Fibroblast of upper back skin (primary cell): ENCODE measurements around the gene CNNM2.
"Not testable (repeated sequence)": the region's sequence is repeated elsewhere in the genome, so short reads cannot be mapped to it uniquely, and the experiment has no call there.

ENCODE experiments used
- DNase-seq: peaks from one replicate; pipeline ENCODE4 v3.0.0-alpha.2; 2013

Gene CNNM2

DNA sequence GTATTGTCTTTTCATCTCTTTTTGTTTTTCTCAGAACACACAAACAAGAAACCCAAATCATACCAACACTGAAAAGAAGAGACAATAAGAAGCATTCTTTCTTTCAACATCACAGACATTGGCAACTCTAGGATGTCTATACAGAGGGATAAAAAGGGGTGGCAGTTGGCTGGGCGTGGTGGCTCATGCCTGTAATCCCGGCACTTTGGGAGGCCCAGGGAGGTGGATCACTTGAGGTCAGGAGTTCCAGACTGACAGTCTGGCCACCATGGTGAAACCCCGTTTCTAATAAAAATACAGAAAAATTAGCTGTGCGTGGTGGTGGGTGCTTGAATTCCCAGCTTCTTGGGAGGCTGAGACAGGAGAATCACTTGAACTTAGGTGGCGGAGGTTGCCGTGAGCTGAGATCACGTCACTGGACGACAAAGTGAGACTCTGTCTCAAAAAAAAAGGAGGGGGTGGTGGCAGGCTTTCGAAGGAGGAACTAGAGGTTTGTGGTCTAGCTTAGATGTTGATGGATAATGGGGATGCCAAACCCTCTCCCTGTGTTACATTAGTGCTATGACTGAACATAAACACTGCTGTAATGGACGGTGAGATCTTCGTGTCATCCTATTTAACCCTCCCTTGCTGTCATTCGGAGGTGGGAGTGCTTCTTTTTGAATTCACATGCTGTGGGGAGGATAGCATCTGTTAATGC, 9.4 kb downstream of the CNNM2 start:
- no peak for DNase-seq

DNA sequence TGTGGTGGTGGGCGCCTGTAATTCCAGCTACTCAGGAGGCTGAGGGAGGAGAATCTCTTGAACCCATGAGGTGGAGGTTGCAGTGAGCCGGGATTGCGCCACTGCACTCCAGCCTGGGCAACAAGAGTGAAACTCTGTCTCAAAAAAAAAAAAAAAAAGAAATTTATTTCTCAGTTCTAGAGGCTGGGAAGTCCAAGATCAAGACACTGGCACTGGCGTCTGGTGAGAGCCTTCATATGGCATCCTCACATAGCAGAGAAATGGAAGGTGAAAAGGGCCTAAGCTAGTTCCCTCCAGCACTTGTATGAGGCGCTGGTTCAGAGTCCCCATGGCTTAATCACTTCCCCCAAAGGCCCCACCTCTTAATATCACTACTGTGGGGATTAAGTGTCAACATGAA, 10.3 kb downstream of the CNNM2 start:
- DNase-seq, result not testable (repeated sequence)

DNA sequence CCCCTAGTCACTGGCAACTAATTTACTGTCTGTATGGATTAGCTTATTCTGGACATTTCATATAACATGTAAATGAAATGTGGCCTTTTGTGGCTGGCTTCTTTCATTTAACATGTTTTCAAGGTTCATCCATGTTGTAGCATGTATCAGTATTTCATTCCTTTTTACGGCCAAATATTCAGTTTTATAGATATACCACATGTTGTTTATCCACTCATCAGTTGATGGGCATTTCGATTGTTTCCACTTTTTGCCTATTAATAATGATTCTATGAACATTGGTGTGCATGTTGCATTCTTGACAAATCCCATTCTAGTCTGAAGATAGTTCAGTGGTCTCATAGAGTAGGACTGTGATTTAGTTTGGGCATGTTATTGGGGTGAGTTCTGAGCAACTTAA, 12.6 kb downstream of the CNNM2 start:
- no peak for DNase-seq

DNA sequence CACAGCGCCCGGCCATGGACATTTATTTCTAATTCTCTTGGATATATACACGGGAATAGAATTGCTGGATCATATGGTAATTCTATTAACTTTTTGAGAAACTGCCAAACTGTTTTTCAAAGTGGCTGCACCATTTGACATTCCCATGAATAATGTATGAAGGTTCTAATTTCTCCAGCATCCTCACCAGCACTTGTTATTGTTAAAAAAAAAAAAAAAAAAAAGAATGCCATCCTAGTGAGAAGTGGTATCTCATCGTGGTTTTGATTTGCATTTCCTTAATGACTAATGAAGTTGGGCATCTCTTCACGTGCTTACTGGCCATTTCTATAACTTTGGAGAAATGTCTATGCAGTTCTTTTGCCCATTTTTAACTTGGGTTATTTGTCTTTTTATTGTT, 13.5 kb downstream of the CNNM2 start:
- DNase-seq, result no peak

DNA sequence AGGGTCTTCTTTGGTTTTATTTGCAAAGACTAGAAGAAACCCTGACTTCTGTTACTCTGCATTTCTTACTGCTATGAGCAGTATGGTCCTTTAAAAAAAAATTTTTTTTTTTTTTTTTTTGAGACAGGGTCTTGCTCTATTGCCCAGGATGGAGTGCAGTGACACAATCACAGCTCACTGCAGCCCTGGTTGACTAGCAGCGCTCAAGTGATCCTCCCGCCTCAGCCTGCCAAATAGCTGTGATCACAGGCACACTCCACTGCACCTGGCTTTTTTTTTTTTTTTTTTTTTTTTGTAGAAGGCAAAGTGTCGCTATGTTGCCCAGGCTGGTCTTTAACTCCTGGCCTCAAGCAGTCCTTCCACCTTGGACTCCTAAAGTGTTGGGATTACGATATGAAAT, 17.4 kb downstream of the CNNM2 start:
- DNase-seq, result no peak

DNA sequence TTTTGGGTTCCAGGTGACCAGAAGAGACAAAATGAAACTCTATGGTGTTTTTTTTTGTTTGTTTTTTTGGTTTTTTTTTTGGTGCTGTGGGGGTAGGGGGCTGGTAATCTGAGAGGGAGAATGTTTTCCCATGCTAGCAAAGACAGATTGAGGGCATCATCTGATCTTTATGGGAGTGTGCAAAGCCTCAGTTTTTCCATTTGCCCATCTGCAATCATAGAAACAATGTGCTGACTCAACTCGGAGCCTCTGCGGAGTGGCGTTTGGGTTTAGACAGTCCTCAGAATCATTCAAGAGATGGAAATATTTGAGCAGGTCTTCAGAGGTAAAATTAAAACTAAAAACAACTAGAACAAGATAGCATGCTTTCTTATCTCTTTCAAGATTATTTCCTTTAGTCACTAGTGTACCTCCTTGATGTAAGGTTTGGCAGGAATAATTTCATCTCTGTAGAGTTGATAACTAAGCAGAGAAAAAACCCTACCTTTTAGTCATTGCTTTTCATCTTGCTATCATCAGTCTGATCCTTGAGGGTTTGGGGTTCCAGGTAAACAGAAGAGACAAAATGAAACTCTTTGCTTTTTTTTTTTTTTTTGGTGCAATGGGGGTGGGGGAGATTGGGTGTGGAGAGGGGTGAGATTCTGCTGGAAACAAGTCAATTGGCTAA, 18.0 kb downstream of the CNNM2 start:
- DNase-seq, result no peak

DNA sequence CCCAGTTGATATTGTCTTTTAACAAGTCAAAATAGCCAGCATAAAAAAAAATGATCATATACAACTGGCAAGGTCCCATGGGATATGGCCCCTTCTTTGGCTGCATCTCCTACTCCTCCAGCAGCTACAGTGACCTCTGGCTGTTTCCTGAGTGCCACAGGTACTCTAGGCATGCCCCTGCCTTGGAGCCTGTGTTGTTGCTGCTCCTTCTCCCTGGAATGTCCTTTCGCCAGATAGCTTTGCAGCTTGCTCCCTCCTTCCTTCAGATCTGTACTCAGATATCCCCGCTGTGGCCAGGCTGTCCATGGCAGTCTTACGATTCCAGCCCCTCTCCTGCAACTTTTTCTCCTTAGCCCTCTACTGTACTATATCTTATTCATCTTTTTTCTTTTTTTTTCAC, 23.3 kb downstream of the CNNM2 start:
- no peak for DNase-seq

DNA sequence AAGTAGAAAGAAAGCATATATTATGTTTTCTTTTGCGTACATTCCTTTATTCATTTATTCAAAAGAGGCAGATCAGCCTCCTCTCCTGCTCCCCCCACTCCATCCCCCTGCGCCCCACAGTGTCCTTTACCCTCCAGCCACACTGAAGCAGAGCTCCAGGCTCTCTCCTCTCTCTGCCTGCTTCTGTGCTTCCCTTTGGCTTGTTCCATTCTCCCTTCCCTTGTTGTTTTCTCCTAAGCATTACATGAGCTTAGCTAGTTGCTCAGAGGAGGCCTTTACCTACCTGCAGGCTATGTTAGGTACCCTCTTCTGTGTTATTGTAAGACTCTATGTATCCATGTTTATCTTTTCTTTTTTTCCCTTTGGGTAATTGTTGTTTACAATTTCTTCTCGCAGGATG, 27.4 kb downstream of the CNNM2 start:
- DNase-seq, result no peak

DNA sequence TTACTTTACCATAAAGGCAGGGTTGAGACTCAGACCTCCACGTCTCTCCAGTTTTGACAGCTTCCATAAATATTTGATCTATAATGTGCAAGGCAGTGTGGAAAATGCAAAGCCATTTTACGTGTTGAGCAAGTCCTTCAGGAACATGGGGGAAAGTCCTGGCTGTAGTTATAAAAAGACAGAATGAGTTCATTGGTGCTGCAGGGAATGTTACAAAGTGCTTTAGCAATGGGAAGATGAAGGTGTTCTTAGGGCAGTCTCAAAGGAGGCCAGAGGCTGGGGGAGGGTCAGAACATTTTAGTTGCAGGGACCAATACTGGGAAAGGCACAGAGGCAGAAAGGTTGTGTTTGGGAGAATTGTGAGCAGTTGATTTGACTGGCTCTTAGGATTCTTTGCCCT, 27.9 kb downstream of the CNNM2 start:
- DNase-seq, result no peak

DNA sequence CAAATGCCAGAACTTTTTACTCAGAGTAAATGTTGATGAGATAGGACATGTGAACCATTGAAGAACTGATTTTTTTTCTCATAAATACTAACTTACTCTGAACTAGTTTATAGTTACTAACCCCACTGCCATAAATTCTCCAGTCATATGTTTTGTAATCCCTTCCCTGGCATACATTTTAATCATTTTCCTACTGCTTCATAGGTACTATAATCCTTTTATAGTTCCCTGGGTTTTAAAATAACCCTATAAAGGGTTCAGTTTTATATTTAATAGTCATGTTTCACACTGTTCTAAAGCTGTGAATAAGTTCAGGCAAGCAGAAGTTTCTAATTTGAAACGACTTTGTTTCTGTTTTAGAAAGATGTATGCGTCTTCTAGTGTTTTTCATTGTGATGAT, 28.9 kb downstream of the CNNM2 start:
- no peak for DNase-seq

DNA sequence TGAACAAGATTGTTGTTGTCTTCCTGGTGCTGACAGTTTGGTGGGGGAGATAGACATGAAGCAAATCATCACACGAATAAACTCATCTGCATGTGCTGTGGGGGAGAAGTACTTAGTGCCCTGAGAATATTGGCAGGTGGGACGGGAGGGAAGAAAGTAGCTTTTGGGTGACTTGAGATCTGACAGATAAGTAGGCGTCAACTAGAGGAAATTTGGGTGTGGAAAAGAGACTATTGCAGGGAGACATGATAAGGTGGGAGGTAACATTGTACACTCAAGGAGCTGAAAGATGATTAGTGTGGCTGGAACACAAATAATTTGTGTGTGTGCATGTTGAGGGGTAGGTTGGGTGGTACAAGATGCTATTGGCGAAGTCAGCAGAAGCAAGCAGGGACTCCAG, 30.1 kb downstream of the CNNM2 start:
- DNase-seq, result no peak

DNA sequence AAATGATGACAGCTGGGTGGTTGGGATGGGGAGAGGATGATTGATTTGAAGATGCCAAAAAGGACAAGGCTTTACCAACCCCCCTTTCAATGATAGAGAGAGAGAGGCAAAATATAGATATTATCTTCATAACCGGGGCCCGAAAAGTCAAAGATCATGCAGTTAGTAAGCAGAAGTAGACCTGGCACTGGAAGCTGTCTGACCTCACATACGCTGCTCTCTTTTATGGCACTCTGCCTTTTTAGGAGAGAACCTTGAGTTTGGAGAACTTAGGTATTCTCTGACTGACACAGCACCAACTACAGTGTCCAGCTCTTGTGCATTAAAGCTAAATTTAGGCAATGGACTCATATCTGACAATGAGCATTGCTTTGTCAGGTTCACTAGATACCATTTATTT, 30.7 kb downstream of the CNNM2 start:
- no peak for DNase-seq

DNA sequence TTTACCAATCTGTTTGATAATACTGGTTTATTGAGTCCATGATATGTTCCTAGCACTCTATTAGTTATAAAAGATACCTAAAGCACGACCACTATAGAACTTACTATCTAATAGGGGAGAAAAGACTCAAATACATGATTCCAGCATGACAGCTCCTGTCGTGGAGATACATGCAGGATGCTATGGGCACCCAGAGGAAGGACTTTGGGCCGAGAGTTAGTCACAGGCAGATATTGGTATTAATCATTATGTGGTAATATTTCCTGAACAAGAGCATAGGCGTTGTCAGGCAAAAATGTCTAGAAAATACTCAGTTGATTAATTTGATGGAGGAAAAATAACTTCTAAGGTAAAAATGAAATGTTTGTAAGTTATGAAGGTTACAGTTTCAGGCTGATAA, 31.8 kb downstream of the CNNM2 start:
- DNase-seq, result no peak

DNA sequence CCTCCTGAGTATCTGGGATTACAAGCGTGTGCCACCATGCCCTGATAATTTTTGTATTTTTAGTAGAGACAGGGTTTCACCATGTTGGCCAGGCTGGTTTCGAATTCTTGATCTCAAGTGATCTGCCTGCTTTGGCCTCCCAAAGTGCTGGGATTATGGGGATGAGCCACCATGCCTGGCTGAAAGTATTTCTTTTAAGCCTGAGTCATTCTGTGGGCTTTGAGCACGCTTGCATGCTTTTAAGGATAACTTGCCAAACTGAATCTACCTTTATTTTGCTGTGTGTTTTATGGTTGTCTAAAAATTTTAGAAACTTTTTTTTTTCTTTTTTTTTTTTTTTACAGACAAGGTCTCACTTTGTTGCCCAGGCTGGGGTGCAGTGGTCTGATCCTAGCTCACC, 33.2 kb downstream of the CNNM2 start:
- peak; percentile 19 for DNase-seq

DNA sequence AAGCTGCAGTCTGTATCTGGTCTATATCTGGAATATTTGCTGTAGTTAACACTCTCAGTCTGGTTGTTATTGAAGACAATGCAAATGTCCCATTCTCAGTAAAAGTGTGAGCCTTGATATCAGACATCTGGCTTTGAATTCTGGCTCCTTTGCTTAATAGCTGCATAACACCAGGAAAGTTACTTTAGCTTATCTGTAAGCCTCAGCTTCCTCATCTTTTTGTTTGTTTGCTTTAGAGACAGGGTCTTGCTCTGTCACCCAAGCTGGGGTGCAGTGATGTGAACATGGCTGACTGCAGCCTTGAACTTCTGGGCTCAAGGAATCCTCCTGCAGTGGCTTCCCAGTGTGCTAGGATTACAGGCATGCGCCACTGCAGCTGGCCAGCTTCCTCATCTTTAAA, 41.3 kb downstream of the CNNM2 start:
- DNase-seq, result no peak

DNA sequence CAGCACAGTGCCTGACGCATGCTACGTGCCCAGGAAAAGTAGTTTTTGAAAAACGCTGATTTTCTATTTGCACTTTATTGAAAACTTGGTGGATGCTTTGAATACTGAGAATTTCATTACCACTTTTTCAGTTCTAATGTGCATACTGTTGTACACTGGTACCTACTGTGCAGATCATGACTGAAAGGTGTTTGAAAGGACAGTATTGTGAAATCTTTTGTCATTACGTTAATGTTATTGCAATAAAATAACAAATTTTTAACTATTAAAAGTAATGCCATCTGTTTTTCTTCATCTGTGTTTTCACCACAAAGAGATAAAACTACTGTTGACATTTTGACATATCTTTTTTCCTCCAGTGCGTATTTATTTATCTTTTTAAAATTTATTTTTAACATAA, 42.1 kb downstream of the CNNM2 start:
- DNase-seq, result no peak

DNA sequence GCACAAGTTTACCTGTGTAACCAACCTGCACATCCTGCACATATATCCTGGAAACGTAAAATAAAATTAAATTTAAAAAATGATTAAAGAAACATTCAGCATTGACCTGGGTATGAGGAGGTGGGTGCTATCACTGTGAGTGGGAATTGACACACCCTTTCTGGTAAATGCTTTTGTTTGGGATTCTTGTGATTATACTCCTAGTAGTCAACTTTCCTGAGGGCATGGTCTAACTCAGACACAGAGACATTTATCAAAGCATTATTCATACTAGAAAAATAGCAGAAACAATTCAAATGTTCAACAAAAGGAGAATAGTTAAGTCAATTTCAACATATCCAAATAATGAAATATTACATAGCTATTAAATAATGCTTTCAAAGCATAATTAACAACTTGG, 44.2 kb downstream of the CNNM2 start:
- no peak for DNase-seq

DNA sequence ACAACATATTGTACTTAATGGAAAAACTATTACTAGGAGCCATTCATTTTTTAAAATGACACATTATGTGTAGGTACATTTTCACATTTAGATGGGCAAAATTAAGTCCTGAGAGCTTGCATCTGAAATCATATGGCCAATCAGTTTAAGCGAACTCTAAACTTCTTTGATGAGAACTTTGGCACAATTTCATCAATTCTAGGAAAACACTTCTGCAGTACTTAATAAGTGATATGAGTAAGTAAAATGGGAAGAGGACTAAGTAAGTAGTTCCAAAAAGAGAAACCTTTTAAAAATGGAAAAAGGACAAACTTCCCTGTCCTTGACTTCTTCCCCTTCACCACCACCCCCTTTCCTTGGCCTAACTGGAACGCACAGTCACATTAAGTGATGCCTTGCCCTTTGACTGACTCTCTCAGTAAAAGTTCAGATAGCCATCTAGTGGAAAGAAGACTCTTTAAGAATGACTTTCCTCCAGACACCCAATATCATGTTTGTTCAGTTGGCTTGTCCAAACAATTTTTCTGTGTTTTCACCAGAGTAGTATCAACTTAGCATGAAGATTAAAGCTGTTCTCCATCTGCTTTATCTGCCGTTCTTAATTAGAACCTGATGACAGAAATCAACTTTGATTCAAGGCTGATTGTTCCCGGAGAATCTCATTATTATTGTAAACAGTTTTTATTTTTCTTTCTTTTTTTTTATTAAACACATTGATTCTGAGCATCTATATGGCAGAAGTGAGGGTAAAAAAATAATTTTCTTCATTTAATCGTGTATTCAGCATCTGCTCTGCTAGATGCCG, 45.1 kb downstream of the CNNM2 start:
- DNase-seq, result no peak

DNA sequence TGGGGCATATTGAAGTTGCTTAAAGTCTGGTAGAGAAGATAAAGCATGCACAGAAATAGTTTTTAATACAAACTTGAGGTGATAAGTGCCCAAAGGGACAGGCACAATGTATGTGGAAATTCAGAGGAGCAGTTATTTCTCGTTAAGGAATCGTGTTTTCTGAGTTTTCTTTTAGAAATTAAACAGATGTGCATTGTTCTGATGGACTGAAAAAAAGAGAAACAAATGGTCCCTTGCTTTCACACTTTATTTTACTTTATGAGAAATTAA, 45.6 kb downstream of the CNNM2 start:
- DNase-seq, result no peak

DNA sequence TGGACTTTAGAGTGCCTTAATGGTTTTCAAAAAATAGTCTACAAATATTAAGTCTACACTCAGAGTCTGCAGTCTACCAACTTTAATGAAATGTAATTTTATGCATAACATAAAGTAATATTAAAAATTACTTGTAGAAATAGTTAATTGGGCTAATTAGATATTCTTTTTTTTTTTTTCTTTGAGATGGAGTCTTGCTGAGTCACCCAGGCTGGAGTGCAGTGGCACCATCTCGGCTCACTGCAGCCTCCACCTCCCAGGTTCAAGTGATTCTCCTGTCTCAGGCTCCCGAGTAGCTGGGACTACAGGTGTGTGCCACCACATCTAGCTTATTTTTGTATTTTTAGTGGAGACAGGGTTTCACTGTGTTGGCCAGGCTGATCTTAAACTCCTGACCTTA, 46.0 kb downstream of the CNNM2 start:
- DNase-seq, result not testable (repeated sequence)

DNA sequence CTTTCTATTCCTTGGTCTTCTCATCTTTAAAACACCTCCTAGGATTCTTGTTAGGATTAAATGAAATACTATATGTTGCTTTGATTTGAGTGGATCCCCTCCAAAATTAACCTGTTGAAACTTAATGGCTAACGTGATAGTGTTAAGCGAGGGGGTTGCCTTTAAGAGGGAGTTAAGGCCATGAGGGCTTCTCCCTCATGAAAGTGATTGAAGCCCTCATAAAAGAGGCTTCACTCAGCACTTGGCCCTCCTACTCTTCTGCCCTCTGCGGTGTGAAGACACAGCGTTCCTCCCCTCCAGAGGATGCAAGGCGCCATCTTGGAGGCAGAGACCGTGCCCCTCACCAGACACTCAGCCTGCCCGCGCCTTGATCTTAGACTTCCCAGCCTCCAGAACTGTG, 46.6 kb downstream of the CNNM2 start:
- DNase-seq, result no peak

DNA sequence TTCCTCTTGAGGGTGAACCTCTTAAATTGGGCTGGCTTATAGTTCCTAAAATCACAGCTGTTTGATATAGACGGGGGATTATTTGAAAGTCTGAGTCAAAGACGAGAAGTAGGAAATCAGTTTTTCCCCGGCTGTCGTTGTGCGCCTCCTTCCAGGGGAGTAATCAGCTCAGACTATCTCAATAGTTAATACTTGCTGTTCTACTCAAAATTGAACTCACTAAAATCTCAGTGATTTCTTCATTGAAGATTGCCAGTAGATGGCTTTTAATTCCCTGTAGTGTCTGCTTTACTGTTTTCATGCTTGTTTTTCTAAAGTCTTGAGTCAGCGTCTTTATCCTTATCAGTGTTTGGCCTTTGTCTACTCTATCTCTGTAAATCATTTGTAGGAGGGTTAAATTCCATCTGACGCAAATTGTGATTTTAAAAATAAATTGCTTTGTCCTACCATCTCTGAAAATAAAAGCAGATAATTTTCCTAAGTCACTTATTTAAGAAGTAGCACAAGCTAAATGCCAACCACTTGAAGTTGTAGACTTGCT, 47.3 kb downstream of the CNNM2 start:
- DNase-seq, result no peak

DNA sequence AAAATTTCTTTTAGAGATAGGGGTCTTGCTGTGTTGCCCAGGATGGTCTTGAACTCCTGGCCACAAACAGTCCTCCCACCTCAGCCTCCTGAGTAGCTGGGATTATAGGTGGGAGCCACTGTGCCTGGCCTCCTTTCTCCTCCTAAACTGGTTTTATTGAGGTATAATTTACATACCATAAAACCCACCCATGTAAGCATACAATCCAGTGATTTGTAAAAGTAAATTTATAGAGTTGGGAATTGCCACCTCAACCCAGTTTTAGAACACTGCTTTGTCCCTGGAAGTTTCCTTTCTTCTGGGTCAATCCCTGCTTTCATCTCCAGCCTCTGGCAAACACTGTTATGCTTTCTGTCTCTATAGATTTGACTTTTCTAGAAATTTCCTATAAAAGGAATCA, 49.0 kb downstream of the CNNM2 start:
- no peak for DNase-seq
